DOHH2 (cell line): ENCODE measurements around the gene ZNF559.

Experiments
- H3F3A ChIP-seq: fragments of 200-600 bp; sonication (generic), shearing (Covaris generic); 2 replicates; pipeline ENCODE4 v1.6.0; 2016; ENCODE audit warnings: antibody characterized with exemption, mild to moderate bottlenecking; ENCODE audit not compliant: control insufficient read depth, insufficient read depth
- H3K27ac ChIP-seq: fragments of 200-600 bp; sonication (generic); 2 replicates; pipeline ENCODE4 v1.5.1; 2014; ENCODE audit warnings: low read depth, mild to moderate bottlenecking, low read length, moderate library complexity
- H3K27me3 ChIP-seq: fragments of 200-600 bp; sonication (generic); 2 replicates; pipeline ENCODE4 v1.6.1; 2014; ENCODE audit warnings: mild to moderate bottlenecking, low read length, mixed read lengths; ENCODE audit not compliant: control insufficient read depth
- H3K36me3 ChIP-seq: fragments of 200-600 bp; sonication (generic); 2 replicates; pipeline ENCODE4 v1.6.1; 2014; ENCODE audit warnings: mild to moderate bottlenecking, low read length, moderate library complexity, mixed read lengths; ENCODE audit not compliant: control insufficient read depth
- H3K4me1 ChIP-seq: fragments of 200-600 bp; sonication (generic); 2 replicates; pipeline ENCODE4 v1.6.1; 2014; ENCODE audit warnings: mild to moderate bottlenecking, low read length, mixed read lengths; ENCODE audit not compliant: control insufficient read depth
- H3K4me2 ChIP-seq: fragments of 200-600 bp; sonication (generic); 2 replicates; pipeline ENCODE4 v1.6.0; 2014; ENCODE audit warnings: mild to moderate bottlenecking, low read length, moderate library complexity
- H3K4me3 ChIP-seq: fragments of 200-600 bp; sonication (generic); 2 replicates; pipeline ENCODE4 v1.5.1; 2014; ENCODE audit warnings: mild to moderate bottlenecking, low read length, mixed read lengths
- H3K79me2 ChIP-seq: fragments of 200-600 bp; sonication (generic); 2 replicates; pipeline ENCODE4 v1.6.1; 2014; ENCODE audit warnings: mild to moderate bottlenecking, low read length, mixed read lengths; ENCODE audit not compliant: control insufficient read depth
- H3K9me2 ChIP-seq: fragments of 200-600 bp; sonication (generic); replicated peaks from 2 replicates; pipeline ENCODE4 v1.6.1; 2014; ENCODE audit warnings: mild to moderate bottlenecking, low read length, mixed read lengths; ENCODE audit not compliant: control insufficient read depth
- H3K9me3 ChIP-seq: fragments of 200-600 bp; sonication (generic); 2 replicates; pipeline ENCODE4 v1.6.1; 2014; ENCODE audit warnings: antibody characterized with exemption, low read length, mixed read lengths; ENCODE audit not compliant: control insufficient read depth, insufficient read depth
- H4K20me1 ChIP-seq: fragments of 200-600 bp; sonication (generic); 2 replicates; pipeline ENCODE4 v1.6.0; 2014; ENCODE audit warnings: low read depth, mild to moderate bottlenecking, antibody characterized with exemption, low read length, moderate library complexity; ENCODE audit not compliant: control insufficient read depth, insufficient read depth
- EZH2phosphoT487 ChIP-seq: fragments of 200-600 bp; sonication (generic); IDR thresholded peaks from 2 replicates; pipeline ENCODE4 v1.6.1; 2017; ENCODE audit warnings: borderline replicate concordance, mild to moderate bottlenecking, antibody characterized with exemption, low read length, moderate library complexity, mixed read lengths
- TF ChIP-seq, protein P1 (sequence below): fragments of 200-600 bp; sonication (generic); IDR thresholded peaks from one replicate; pipeline ENCODE4 v1.5.1; 2014; ENCODE audit warnings: antibody characterized with exemption, mild to moderate bottlenecking, low read depth, low read length; ENCODE audit not compliant: poor library complexity, severe bottlenecking

Gene ZNF559

DNA sequence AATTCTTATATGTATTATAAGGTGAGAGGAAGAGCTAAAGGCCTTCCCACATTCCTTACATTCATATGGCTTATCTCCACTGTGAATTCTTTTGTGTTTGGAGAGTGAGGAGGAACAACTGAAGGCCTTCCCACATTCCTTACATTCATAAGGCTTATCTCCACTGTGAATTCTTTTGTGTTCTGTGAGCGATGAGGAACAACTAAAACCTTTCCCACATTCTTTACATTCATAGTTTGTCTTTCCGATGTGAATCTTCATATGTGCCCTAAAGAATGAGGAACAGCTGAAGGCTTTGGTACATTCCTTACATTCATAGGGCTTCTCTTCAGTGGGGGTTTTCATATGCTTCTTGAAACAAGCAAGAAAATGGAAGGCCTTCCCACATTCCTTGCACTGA is 27.6 kb upstream of the ZNF559 start:
- Histone ChIP-seq H3K4me1 (no peaks in the 10 kb centered on the region), H3F3A (no peaks in the 10 kb centered on the region), H4K20me1 (no peaks in the 10 kb centered on the region), H3K79me2 (no peaks in the 10 kb centered on the region), H3K9me3 (peaks cover 20% of the 10 kb centered on the region; the same call in 1 of the 2 replicates), H3K9me2 (no peaks in the 10 kb centered on the region), H3K36me3 (peaks cover 17% of the 10 kb centered on the region), H3K27ac (no peak overlapping the region), H3K27me3 (no peaks in the 10 kb centered on the region), H3K4me3 (no peak overlapping the region), H3K4me2 (no peak overlapping the region)
- TF ChIP-seq, protein P1, sequence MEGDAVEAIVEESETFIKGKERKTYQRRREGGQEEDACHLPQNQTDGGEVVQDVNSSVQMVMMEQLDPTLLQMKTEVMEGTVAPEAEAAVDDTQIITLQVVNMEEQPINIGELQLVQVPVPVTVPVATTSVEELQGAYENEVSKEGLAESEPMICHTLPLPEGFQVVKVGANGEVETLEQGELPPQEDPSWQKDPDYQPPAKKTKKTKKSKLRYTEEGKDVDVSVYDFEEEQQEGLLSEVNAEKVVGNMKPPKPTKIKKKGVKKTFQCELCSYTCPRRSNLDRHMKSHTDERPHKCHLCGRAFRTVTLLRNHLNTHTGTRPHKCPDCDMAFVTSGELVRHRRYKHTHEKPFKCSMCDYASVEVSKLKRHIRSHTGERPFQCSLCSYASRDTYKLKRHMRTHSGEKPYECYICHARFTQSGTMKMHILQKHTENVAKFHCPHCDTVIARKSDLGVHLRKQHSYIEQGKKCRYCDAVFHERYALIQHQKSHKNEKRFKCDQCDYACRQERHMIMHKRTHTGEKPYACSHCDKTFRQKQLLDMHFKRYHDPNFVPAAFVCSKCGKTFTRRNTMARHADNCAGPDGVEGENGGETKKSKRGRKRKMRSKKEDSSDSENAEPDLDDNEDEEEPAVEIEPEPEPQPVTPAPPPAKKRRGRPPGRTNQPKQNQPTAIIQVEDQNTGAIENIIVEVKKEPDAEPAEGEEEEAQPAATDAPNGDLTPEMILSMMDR = no peak

DNA sequence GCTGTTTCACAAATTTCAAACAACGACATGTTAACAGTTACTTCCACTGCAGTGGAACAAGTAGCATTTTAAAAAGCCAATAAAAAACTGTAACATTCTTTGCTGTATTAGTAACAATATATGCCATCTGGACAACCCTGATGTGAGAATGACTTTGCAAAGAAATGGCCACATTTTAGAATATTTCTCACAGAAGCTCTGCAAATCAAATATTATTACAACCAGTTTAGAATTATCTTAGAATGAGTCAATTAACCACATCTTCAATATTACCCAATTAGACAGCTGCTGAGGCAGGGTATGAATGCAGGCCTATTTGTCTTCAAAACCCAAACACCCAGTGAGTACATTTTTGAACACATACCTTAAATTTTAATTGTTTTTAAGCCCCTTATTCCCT is 17.5 kb upstream of the ZNF559 start:
- peaks cover 3% of the 10 kb centered on the region; the same call in 1 of the 2 replicates for H3K9me3 ChIP-seq
- no peak for TF ChIP-seq EZH2phosphoT487
- TF ChIP-seq, protein P1 = no peak
- no peak overlapping the region for H3K4me3 ChIP-seq
- no peaks in the 10 kb centered on the region for H3K27me3 ChIP-seq
- H4K20me1 ChIP-seq = no peaks in the 10 kb centered on the region
- H3K9me2 ChIP-seq = no peaks in the 10 kb centered on the region
- H3K27ac ChIP-seq = no peak overlapping the region
- H3F3A ChIP-seq = no peaks in the 10 kb centered on the region
- no peaks in the 10 kb centered on the region for H3K79me2 ChIP-seq
- peaks cover 12% of the 10 kb centered on the region for H3K4me1 ChIP-seq
- no peak overlapping the region for H3K4me2 ChIP-seq
- H3K36me3 ChIP-seq = 0 out of 2 replicates have a peak, but pooled peaks cover 4% of the 10 kb centered on the region

DNA sequence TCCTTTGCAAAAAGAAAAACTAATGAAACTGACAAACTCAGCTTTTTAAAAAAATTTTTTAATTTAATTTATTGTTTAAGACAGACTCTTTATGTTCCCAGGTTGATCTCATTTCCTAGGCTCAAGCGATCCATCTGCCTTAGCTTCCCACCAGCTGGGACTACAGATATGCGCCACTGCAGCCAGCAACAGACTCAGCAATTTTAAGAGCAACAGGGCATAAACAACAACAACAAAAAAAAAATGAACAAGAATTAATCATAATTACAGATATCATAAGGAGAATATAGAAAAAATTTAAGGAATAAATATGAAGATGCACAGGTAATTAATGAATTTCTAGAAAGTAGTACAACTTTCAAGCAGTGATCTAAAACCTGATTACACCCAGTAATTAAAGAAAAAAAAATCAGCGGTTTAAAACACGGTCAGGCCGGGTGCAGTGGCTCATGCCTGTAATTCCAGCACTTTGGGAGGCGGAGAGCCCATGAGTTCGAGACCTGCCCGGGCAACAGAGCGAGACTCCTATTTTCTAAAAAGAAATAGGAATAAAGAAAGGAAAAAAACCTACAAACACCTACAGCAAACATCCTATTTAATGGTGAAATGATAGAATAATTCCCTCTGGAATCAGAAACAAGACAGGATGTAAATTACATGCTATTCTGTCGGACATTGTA is 15.7 kb upstream of the ZNF559 start:
- H3F3A ChIP-seq = no peaks in the 10 kb centered on the region
- no peak for TF ChIP-seq EZH2phosphoT487
- TF ChIP-seq, protein P1 = no peak
- 0 out of 2 replicates have a peak, but pooled peaks cover 2% of the 10 kb centered on the region for H3K36me3 ChIP-seq
- H4K20me1 ChIP-seq = no peaks in the 10 kb centered on the region
- H3K79me2 ChIP-seq = no peaks in the 10 kb centered on the region
- peaks cover 12% of the 10 kb centered on the region for H3K4me1 ChIP-seq
- H3K9me2 ChIP-seq = no peaks in the 10 kb centered on the region
- H3K4me2 ChIP-seq = peak overlapping the region; percentile 52
- H3K27me3 ChIP-seq = no peaks in the 10 kb centered on the region
- no peak overlapping the region for H3K27ac ChIP-seq
- peaks cover 2% of the 10 kb centered on the region for H3K9me3 ChIP-seq
- H3K4me3 ChIP-seq = peak overlapping the region; percentile 75
